B cell (primary cell): Measurements from ENCODE around the gene PRKCA. TPM values are rescaled to one million over a fixed set of nuclear protein-coding genes. Genes with fewer than 3 reads are reported as not detected.

Experiments used
- ATAC-seq: fragments of 200-7000 bp; cut with Tn5 transposase; one replicate; pipeline ENCODE4 v1.10.0; 2021; ENCODE audit warnings: low read depth, mild to moderate bottlenecking, moderate number of reproducible peaks, moderate library complexity
- CTCF ChIA-PET: fragments of 350-600 bp; sonication (Branson Sonifier 250); formaldehyde crosslinking; loops from one replicate; lab custom pipeline; 2021; ENCODE audit warnings: antibody characterized with exemption, inconsistent platforms; lab: Charles Lee
- POLR2A ChIA-PET: fragments of 350-600 bp; sonication (Branson Sonifier 250); formaldehyde crosslinking; loops from one replicate; lab custom pipeline; 2021; ENCODE audit warnings: antibody characterized with exemption; lab: Charles Lee
- DNase-seq: peaks from one replicate; pipeline ENCODE4 v3.0.0; 2013
- H2AFZ ChIP-seq: 2 replicates; pipeline ENCODE4 v1.6.1; 2012; ENCODE audit warnings: mild to moderate bottlenecking, low read depth, low read length; ENCODE audit not compliant: insufficient read depth, poor library complexity, severe bottlenecking
- H3K27ac ChIP-seq, 2 donors: 1 replicate in 1 of 2; 2 replicates in 1 of 2; pipeline ENCODE4 v1.5.1; 2012 to 2013; ENCODE audit warnings: low read length in 2 of 2, mild to moderate bottlenecking in 2 of 2, moderate library complexity in 1 of 2
- H3K27me3 ChIP-seq, 4 experiments: fragments of 200-600 bp in 1 of 4; sonication (generic) in 1 of 4; replicated peaks in 1 of 4; 1 replicate in 2 of 4; 2 replicates in 2 of 4; pipeline versions ENCODE4 v1.6.1 to v1.7.0; 2013 to 2016; ENCODE audit warnings: low read length in 3 of 4, mild to moderate bottlenecking in 2 of 4, mixed read lengths in 1 of 4, moderate library complexity in 1 of 4; ENCODE audit not compliant: insufficient read depth in 4 of 4, control insufficient read depth in 3 of 4; ENCODE audit errors: control extremely low read depth in 1 of 4
- H3K36me3 ChIP-seq, 2 experiments: replicated peaks in 1 of 2; 1 replicate in 1 of 2; 2 replicates in 1 of 2; pipeline versions ENCODE4 v1.6.1 to v1.7.1; 2013; ENCODE audit warnings: low read length in 1 of 2; ENCODE audit not compliant: insufficient read depth in 2 of 2, control insufficient read depth in 1 of 2; ENCODE audit errors: control extremely low read depth in 1 of 2, extremely low read depth in 1 of 2
- H3K4me1 ChIP-seq, 2 donors: fragments of 200-600 bp in 1 of 2; sonication (generic) in 1 of 2; 1 replicate in 1 of 2; 2 replicates in 1 of 2; pipeline versions ENCODE4 v1.5.1 to v1.6.1; 2013 to 2017; ENCODE audit warnings: low read length in 2 of 2; ENCODE audit not compliant: control insufficient read depth in 2 of 2, insufficient read depth in 2 of 2
- H3K4me2 ChIP-seq: replicated peaks from 2 replicates; pipeline ENCODE3; 2012; ENCODE audit warnings: mild to moderate bottlenecking, low read depth, low read length; ENCODE audit not compliant: poor library complexity, severe bottlenecking
- H3K4me3 ChIP-seq, 5 experiments: fragments of 200-600 bp in 1 of 5; sonication (generic) in 1 of 5; 1 replicate in 3 of 5; 2 replicates in 2 of 5; pipeline versions ENCODE4 v1.5.1 to v1.7.0; 2011 to 2016; ENCODE audit warnings: low read length in 4 of 5, mild to moderate bottlenecking in 4 of 5, low read depth in 2 of 5, control low read depth in 1 of 5, moderate library complexity in 1 of 5; ENCODE audit not compliant: insufficient read depth in 1 of 5; ENCODE audit errors: control extremely low read depth in 1 of 5, extremely low read depth in 1 of 5
- H3K79me2 ChIP-seq: fragments of 200-600 bp; sonication (generic); one replicate; pipeline ENCODE4 v1.6.0; 2016; ENCODE audit warnings: low read length; ENCODE audit not compliant: control insufficient read depth, insufficient read depth
- H3K9ac ChIP-seq: fragments of 200-600 bp; sonication (generic); 2 replicates; pipeline ENCODE4 v1.6.1; 2017; ENCODE audit warnings: mild to moderate bottlenecking, low read length, moderate library complexity
- H3K9me3 ChIP-seq, 3 donors: one replicate each; pipeline versions ENCODE4 v1.6.1 to v1.7.1; 2013; ENCODE audit warnings: low read length in 2 of 3; ENCODE audit not compliant: control insufficient read depth in 2 of 3, insufficient read depth in 1 of 3; ENCODE audit errors: control extremely low read depth in 1 of 3
- H4K20me1 ChIP-seq: 2 replicates; pipeline ENCODE4 v1.6.0; 2012; ENCODE audit warnings: mild to moderate bottlenecking, low read length; ENCODE audit not compliant: insufficient read depth, control insufficient read depth, poor library complexity, severe bottlenecking
- H3K27ac Mint-ChIP-seq: one replicate; pipeline ENCODE4 v1.8.0; 2021; ENCODE audit warnings: mixed read lengths
- H3K27me3 Mint-ChIP-seq: one replicate; pipeline ENCODE4 v1.8.0; 2021; ENCODE audit warnings: mixed read lengths
- H3K4me1 Mint-ChIP-seq: one replicate; pipeline ENCODE4 v1.8.0; 2021; ENCODE audit warnings: mixed read lengths
- H3K4me3 Mint-ChIP-seq: one replicate; pipeline ENCODE4 v1.8.0; 2021; ENCODE audit warnings: mixed read lengths
- H3K9me3 Mint-ChIP-seq: one replicate; pipeline ENCODE4 v1.8.0; 2022; ENCODE audit warnings: mixed read lengths; ENCODE audit not compliant: insufficient read depth
- CTCF ChIP-seq: fragments of 200-600 bp; IDR thresholded peaks from one replicate; pipeline ENCODE4 v1.8.0; 2022; ENCODE audit warnings: antibody characterized with exemption, mild to moderate bottlenecking
- EZH2 ChIP-seq: IDR thresholded peaks from 2 replicates; pipeline ENCODE4 v1.6.1; 2012; ENCODE audit warnings: borderline replicate concordance, low read depth, mild to moderate bottlenecking, moderate library complexity, low read length; ENCODE audit not compliant: insufficient read depth, poor library complexity, severe bottlenecking
- WGBS: methylation state at CpG from one replicate; pipeline ENCODE4 v1.1.5; 2013; ENCODE audit warnings: missing lambda C conversion rate; ENCODE audit not compliant: insufficient coverage; 5-methylcytosine and 5-hydroxymethylcytosine counted together
- intact Hi-C: fragments of 100-400 bp; cut with micrococcal nuclease; formaldehyde crosslinking; loops from one replicate; pipeline ENCODE4 v1.10.0; 2022
- polyA plus RNA-seq: library from polyadenylated mRNA; depleted of rRNA; stranded (reverse); fragments of >200 nt; gene quantifications from 2 replicates; pipeline ENCODE4 v1.2.3, GENCODE V29; 2012
- total RNA-seq, 2 donors: library from RNA; stranded (reverse); fragments of 120-200 nt in 1 of 2; gene quantifications; 1 replicate in 1 of 2; 2 replicates in 1 of 2; pipeline versions ENCODE4 v1.2.3 to v1.2.4, GENCODE V29; 2013 to 2022

PRKCA gene
- total and polyA plus RNA-seq, 2 donors (not counting 1 experiment from before 2014, with no cell fraction given), result 0.33 to 7.7 TPM

GRCh38 chr17:66527335-66527734, 224.9 kb downstream of the PRKCA start:
- DNase-seq (no peak), ATAC-seq (no peak)
- intact Hi-C loops, result no loop called here
- H3K9me3 Mint-ChIP-seq, result no peaks in the 10 kb centered on the region
- no peaks in the 10 kb centered on the region for H3K36me3 ChIP-seq
- H2AFZ ChIP-seq, result no peak overlapping the region
- H3K27me3 Mint-ChIP-seq, result no peaks in the 10 kb centered on the region
- H3K9ac ChIP-seq, result no peak overlapping the region
- ChIA-PET CTCF (no interaction called here), POLR2A (no interaction called here)
- no peak overlapping the region for H3K27ac ChIP-seq
- no peak overlapping the region for H3K27ac Mint-ChIP-seq
- no peak overlapping the region for H3K4me3 Mint-ChIP-seq
- H3K79me2 ChIP-seq, result no peaks in the 10 kb centered on the region
- H3K4me2 ChIP-seq, result no peak overlapping the region
- H3K9me3 ChIP-seq, result no peaks in the 10 kb centered on the region
- H3K4me1 Mint-ChIP-seq, result no peaks in the 10 kb centered on the region
- H3K4me3 ChIP-seq, result no peak overlapping the region
- H3K27me3 ChIP-seq, result no peaks in the 10 kb centered on the region
- no peaks in the 10 kb centered on the region for H3K4me1 ChIP-seq
- no peaks in the 10 kb centered on the region for H4K20me1 ChIP-seq
- TF ChIP-seq EZH2 (no peak), CTCF (no peak)
- 93% methylated on average over 2 of the region's 5 CpGs for WGBS

GRCh38 chr17:66531851-66532295, 229.5 kb downstream of the PRKCA start:
- WGBS, result 92% methylated on average over 5 of the region's 5 CpGs
- intact Hi-C loops, result no loop called here
- POLR2A ChIA-PET, result no interaction called here

More at GRCh38 chr17:66531851-66532295, 229.5 kb downstream of the PRKCA start:
- no peak overlapping the region for H3K4me3 ChIP-seq
- no peak for ATAC-seq
- H3K4me1 ChIP-seq, result no peaks in the 10 kb centered on the region
- CTCF ChIA-PET, result no interaction called here
- Mint-ChIP-seq H3K9me3 (no peaks in the 10 kb centered on the region), H3K27me3 (peaks cover 6% of the 10 kb centered on the region), H3K27ac (no peak overlapping the region), H3K4me1 (no peaks in the 10 kb centered on the region), H3K4me3 (no peak overlapping the region)
- no peak overlapping the region for H3K9ac ChIP-seq
- no peaks in the 10 kb centered on the region for H3K79me2 ChIP-seq
- no peak for TF ChIP-seq EZH2
- no peak for TF ChIP-seq CTCF
- no peak overlapping the region for H3K27ac ChIP-seq
- H4K20me1 ChIP-seq, result no peaks in the 10 kb centered on the region
- DNase-seq, result no peak
- H3K9me3 ChIP-seq, result no peaks in the 10 kb centered on the region
- H3K36me3 ChIP-seq, result no peaks in the 10 kb centered on the region
- no peak overlapping the region for H3K4me2 ChIP-seq
- H3K27me3 ChIP-seq, result no peaks in the 10 kb centered on the region
- H2AFZ ChIP-seq, result no peak overlapping the region
